HG02981 (cell line): ENCODE results near the gene RPS29.
"Not testable (repeated sequence)": the region's sequence is repeated elsewhere in the genome, so short reads cannot be mapped to it uniquely, and the experiment has no call there.

Experiments
- ATAC-seq: cut with Tn5 transposase; IDR thresholded peaks from one replicate; pipeline ENCODE4 v1.9.1; 2021; ENCODE audit warnings: mild to moderate bottlenecking, moderate library complexity; ENCODE audit not compliant: unreplicated experiment

Gene RPS29

DNA sequence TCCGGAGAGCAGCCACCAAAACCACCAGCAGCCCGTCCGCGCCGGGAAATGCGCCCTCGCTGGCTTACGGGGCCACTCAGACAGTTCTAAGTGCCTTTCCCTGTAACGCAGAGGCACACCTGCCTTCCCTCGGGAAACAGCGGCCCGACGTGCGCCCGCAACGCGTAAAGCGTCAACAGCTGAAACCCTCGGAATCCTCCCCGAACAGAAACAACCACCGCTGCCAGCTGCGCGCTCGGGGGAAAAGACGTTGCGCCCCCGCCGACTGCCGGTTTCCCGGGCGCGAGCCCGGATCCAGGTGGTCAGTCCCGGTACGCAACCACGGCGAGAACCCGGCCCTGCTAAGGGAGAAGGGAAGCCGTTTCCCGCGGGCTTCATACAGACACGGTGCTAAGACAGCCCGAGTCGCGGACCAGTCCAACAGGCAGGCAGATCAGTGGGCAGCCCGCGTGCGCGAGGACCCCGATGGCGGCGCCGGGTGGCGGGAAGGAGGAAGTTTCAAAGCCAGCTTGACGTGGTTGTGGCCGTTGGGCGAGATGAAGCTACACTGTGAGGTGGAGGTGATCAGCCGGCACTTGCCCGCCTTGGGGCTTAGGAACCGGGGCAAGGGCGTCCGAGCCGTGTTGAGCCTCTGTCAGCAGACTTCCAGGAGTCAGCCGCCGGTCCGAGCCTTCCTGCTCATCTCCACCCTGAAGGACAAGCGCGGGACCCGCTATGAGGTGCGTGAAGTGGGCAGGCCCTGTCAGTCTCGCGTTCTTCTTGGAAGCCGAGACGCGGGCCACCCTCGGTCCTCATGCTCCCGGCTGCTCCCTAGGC is 12.5 kb upstream of the RPS29 start, which contains the start of gene LRR1:
Gene LRR1 (plus strand): TSS at position 456 of the 816 bp plus-strand sequence. CDS start 81 bp downstream, at position 537.
- ATAC-seq, result peak; percentile 49

DNA sequence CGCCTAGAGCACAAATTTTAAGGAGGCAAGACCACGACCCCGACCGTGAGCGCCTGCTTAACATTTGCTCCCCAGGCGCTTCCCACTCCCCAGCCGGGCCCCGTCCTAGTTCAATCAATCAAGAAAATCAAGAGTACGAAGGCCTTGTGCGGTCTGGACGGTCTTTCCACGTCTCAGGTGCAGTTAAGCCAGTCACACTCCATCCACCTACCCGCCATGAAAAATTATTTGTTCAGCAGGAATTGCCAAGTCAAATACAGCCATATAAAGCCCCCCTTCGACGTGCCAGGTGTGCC is 12.0 kb upstream of the RPS29 start:
- no peak for ATAC-seq

DNA sequence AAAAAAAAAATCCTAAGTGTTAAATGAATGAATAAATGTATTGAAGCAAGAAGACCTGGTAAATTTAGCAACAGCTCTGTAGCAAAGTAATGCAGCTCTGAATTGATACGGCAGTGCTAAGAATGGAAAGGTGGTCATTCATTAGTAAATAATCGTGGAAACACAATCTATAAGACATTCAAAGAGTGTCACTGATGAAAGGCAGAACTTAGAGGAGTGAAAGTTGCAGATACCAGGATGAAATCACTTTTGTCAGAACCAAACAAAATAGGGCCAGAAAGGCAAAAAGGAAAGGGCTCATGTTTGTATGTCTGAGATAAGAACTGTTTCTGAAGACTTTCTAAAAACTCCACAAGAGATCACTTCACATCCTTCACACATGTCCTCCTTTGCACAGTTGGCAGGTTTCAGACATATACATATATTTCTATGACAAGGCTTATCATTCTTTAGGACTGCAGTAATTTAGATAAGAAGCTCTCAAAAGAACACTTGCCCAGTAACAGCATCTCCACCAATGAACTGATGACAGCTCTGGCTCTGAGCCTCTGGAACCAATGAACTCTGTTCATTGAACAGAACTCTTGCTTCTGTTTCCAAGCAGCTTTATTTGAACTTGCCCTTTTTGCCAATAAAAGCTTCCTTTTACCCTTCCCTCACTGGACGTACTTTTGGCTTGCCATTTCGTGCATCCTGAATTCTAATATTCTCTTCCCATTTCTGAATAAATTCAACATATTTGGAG is 8.3 kb upstream of the RPS29 start:
- no peak for ATAC-seq

DNA sequence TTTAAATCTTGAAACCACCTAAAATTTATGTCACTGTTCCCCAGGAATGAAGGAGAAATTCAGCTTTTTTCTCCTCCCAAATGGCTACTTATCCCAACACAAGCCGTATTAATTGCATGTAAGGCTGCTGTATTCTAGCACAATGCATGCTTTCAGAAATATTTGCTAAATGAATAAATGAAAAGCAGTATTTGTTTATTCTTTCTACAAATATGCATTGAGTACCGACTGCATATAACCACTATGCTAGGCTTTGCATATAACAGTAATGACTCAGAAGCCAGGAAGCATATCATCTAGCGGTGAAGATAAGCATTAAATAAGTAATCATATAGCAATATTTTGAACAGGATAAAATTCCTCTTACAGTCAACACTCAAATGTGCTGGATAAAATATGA is 6.8 kb upstream of the RPS29 start:
- no peak for ATAC-seq

GRCh38 chr14:49589387-49589786 is 3.2 kb upstream of the RPS29 start:
- ATAC-seq, result no peak

DNA sequence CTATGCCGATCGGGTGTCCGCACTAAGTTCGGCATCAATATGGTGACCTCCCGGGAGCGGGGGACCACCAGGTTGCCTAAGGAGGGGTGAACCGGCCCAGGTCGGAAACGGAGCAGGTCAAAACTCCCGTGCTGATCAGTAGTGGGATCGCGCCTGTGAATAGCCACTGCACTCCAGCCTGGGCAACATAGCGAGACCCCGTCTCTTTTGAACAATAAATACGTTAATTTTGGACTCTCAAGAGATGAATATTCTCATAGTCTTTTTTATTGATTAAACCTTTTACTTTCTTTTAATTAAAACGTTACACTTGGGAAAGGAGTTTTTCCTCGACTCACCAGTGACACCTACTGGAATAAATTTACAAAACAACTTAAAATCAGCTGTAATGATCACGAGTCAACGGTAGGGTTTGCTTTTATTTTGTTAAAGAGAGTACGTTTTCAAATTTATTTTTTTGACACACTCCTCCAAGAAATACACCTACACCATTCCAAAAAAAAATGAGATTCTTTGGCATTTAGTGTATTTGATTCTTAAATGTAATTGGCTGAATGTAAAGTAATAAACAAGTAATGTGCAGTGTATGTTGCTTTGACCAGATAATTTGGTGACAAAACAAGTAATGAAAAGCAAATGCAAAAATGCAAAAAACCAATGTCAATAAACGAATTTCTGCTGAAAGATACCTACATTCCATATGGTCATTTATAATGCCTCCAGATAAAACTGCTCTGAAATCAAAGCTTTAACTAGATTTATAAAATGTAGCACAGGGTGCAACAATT is 687 bp upstream of the RPS29 start:
- ATAC-seq, result peak; percentile 36

GRCh38 chr14:49584981-49585640 is 1.1 kb downstream of the RPS29 start:
- not testable (repeated sequence) for ATAC-seq

- no peak for ATAC-seq
Observed at GRCh38 chr14:49584058-49584457, 2.1 kb downstream of the RPS29 start.

DNA sequence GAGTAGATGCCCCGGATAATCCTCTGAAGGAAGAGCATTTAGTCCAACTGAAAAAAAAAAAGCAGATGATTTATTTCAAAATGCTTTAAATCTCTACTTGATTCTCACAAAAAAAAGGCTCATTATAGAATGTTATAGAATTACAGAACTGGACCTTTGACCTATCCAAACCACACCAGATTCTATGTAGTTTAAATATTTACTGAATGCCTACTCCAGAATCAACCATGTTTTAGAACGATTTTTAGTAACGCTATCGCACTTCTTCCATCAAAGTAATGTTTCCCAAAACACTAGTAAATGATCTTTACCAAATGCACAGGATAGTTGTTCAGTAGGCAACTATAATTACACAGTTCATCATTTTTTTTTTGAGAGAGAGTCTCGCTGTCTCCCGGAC is 2.6 kb downstream of the RPS29 start:
- ATAC-seq, result no peak

DNA sequence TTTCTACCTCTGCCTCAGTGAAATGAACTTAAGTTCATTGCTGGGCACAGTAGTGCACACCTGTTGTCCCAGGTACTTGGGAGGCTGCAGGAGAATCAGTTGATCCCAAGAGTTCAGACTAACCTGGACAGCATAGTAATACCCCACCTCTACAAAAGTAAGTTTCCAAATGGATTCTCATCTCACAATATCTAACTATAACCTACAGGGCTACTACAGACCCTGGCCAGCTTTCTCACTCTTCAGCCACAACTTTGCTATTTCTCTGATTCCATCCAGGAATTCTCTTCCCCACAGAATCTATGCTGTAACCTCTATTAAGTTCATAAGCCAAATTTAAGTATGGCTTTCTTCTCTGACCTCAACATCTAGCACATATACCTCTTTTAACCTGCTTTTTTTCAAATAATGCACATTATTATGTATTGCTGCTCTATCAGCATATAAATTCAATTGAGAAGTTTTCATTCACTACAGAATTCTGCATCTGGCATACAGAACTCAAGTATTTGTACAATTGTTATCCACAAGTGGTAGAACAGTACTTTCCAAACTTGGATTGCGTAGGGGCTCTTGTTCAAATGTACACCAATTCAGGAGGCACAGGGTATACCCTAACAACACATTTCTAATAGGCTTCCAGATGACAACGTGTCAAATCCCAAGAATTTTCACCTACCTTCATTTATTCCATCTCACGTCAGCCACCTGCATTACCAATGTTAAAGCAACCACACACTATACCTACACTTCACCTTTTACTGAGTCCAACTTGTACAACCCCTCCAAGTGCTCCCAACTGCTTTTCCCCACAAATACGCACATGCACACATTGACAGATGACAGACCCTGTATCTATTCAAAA is 3.8 kb downstream of the RPS29 start:
- ATAC-seq, result no peak

GRCh38 chr14:49581209-49582112 is 4.7 kb downstream of the RPS29 start:
- no peak for ATAC-seq

GRCh38 chr14:49579841-49580240 is 6.3 kb downstream of the RPS29 start:
- no peak for ATAC-seq

DNA sequence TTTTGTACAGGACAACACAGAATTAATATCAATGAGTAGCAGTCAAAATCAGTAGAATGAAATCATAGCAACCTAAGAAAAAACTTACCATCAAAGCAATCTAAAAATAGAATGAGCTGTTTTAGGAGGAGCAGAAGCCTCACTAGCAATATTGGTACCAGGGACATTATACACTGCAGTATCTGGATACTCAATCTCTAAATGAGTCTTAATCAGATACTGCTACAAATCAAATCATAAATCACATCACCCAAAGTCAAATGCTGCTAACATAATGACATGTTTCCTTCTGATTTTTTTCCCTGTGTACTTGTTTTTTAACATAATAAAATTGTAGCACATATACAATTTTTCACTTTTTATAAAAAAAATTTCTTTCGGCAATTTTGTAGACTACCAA is 8.0 kb downstream of the RPS29 start:
- ATAC-seq, result no peak

DNA sequence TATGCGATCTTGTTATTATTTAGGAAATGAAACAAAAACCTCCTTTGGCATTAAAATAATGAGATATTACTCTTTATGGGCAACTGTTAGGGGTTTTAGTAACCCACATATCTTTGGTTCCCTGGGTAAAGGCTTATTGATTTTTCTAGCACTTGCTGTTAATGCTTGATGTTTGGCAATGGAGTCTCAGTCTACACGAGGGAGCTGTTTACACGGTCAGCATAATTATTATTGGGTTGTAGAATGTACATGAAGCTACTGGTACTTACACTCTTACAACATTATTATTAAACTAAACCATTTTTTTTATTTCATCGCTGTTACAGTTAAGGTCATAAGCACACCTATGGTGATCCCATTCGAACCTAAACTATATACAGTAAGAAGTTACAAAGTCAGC is 12.1 kb downstream of the RPS29 start:
- no peak for ATAC-seq

DNA sequence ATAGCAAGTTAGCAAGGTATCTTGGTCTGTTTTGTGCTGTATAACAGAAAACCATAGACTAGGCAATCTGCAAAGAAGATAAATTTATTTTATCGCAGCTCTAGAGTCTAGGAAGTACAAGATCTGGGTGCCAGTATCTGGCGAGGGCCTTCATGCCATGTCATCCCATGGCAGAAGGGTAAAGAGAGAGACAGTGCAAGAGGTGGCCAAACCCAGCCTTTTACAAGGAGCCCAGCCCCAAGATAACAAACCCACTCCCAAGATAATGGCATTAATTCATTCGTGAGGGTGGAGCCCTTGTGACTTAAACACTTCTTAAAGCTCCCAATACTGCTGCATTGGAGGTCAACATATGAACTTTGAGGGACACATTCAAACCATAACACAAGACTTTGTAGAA is 16.9 kb downstream of the RPS29 start:
- no peak for ATAC-seq

GRCh38 chr14:49566714-49567113 is 19.5 kb downstream of the RPS29 start:
- ATAC-seq, result no peak

DNA sequence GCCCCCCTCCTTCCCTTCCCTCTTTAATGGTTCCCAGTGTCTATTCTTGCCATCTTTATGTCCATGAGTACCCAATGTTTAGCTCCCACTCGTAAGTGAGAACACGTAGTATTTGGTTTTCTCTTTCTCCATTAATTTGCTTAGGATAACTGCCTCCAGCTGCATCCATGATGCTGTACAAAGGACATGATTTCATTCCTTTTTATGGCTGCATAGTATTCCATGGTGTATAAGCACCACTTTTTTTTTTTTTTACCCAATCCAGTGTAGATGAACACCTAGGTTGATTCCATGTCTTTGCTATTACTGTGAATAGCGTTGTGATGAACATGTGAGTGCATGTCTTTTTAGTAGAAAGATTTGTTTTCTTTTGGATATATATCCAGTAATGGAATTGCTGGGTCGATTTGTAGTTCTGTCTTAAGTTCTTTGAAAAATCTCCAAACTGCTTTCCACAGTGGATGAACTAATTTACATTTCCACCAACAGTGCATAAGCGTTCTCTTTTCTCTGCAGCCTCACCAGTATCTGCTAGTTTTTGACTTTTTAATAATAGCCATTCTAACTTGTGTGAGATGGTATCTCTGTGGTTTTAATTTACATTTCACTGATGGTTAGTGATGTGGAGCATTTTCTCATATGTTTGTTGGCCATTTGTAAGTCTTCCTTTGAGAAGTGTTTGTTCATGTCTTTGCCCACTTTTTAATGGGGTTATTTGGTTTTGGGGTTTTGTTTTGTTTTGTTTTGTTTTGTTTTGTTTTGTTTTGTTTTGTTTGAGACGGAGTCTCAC is 26.0 kb downstream of the RPS29 start:
- ATAC-seq, result no peak

DNA sequence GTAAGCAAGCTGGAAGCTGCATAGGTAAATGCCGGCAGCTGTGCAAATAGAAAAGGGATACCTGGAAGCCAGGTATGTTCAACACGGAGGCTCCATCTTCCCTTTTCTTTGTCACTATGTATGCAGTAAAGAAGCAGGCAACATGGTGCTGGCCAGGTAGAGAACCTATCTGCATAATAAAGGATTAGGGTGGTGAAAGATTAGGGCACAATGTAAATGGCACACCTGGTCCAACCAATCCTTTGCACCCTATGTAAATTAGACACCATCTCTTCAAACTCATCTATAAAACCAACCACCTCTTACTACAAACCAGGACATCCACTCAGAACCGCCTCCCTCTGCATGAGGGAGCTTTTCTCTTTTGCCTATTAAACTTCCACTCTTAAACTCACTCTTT is 32.3 kb downstream of the RPS29 start:
- no peak for ATAC-seq
